ENCODE results near the gene HNRNPUL2. TPM values are rescaled to one million over a fixed set of nuclear protein-coding genes. Genes with fewer than 3 reads are reported as not detected.

HNRNPUL2 gene
- total and polyA plus RNA-seq, 9 of the 15 experiments (the other 6 are each of a cell fraction or from before 2014, with no cell fraction given): 0.89 to 44.3 (median 15.2) TPM

- no peak for TF ChIP-seq MGA (IDR thresholded peaks at IDR 0.05)
- no peak for TF ChIP-seq PHF21A (IDR thresholded peaks at IDR 0.05; ENCODE audit: borderline replicate concordance, low read depth)
- no peak for TF ChIP-seq E4F1 (CRISPR knock-in tag; IDR thresholded peaks at IDR 0.05; ENCODE audit: borderline replicate concordance)
- TF ChIP-seq ZNF280B (CRISPR knock-in tag; IDR thresholded peaks at IDR 0.05): no peak
- TF ChIP-seq ELK3 (CRISPR knock-in tag; IDR thresholded peaks at IDR 0.05): no peak; the same call in 1 of the 2 replicates
- TF ChIP-seq RNF2 (IDR thresholded peaks at IDR 0.05): no peak
- TF ChIP-seq DMBX1 (CRISPR knock-in tag; IDR thresholded peaks at IDR 0.05; ENCODE audit: borderline replicate concordance): no peak
- TF ChIP-seq IRF2 (CRISPR knock-in tag; IDR thresholded peaks at IDR 0.05): no peak
- TF ChIP-seq TGIF2 (CRISPR knock-in tag; IDR thresholded peaks at IDR 0.05): no peak
- TF ChIP-seq NFATC3 (IDR thresholded peaks at IDR 0.05): no peak
Measured at GRCh38 chr11:62705880-62706849, 21.1 kb downstream of the HNRNPUL2 start (continued).
